Measurements from ENCODE around the gene PUS1.

PUS1 gene

DNA sequence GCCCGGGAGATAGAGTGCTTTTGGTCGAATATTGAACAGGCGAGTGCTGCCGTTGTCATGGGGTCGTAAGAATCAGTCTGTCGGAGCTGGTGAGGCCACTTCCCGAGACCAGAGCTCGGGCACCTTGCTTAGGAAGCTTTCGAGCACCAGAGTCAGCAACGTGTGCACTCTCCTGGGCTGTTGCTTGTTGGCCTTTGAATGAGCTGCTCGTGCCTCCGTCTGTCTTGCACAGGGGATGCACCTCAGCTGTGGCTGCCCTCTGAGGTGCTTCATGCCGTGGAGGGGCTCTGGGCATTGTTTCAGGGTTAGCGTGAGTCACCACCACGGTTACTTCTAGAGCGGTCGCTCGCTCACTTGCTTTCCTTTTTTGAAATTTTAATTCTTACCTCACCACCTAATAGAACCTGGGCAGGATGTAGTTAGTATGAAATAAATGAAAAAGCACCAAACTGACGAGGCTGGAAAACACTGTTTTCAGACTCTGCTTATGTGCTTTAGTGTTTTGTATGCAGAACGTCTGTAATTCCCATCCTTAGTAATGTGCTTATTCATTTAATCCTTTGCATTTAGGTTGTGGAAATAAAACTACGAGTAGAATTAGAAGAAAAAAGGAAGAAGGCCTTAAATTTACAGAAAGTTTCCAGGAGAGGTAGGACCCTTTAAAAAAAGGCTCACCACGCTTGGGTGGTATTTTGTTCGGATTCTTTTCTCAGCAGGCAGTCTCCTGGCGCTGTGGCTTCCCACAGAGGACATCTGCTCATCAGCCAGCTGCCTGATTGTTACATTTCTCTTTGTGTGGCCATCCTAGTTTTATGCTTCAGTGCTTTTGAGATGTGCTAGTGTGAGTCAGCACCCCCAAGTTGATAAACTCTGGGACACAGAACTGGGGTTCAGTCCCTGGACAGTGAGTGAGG, 61.2 kb downstream of the PUS1 start:
- no peak for DNase-seq (ENCODE audit: low read depth)
- H3K4me3 ChIP-seq (ENCODE audit: low read depth, low read length), result no peak overlapping the region
- TF ChIP-seq, protein P1, sequence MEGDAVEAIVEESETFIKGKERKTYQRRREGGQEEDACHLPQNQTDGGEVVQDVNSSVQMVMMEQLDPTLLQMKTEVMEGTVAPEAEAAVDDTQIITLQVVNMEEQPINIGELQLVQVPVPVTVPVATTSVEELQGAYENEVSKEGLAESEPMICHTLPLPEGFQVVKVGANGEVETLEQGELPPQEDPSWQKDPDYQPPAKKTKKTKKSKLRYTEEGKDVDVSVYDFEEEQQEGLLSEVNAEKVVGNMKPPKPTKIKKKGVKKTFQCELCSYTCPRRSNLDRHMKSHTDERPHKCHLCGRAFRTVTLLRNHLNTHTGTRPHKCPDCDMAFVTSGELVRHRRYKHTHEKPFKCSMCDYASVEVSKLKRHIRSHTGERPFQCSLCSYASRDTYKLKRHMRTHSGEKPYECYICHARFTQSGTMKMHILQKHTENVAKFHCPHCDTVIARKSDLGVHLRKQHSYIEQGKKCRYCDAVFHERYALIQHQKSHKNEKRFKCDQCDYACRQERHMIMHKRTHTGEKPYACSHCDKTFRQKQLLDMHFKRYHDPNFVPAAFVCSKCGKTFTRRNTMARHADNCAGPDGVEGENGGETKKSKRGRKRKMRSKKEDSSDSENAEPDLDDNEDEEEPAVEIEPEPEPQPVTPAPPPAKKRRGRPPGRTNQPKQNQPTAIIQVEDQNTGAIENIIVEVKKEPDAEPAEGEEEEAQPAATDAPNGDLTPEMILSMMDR (IDR thresholded peaks at IDR 0.05; ENCODE audit: low read depth, low read length), result no peak
- no peak for TF ChIP-seq MYC (IDR thresholded peaks at IDR 0.05; ENCODE audit: low read depth, low read length)
- TF ChIP-seq, protein P2, sequence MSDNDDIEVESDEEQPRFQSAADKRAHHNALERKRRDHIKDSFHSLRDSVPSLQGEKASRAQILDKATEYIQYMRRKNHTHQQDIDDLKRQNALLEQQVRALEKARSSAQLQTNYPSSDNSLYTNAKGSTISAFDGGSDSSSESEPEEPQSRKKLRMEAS (IDR thresholded peaks at IDR 0.05; ENCODE audit: low read depth, low read length), result no peak
- TF ChIP-seq POLR2A (IDR thresholded peaks at IDR 0.05; ENCODE audit: extremely low read depth, insufficient read length), result no peak

DNA sequence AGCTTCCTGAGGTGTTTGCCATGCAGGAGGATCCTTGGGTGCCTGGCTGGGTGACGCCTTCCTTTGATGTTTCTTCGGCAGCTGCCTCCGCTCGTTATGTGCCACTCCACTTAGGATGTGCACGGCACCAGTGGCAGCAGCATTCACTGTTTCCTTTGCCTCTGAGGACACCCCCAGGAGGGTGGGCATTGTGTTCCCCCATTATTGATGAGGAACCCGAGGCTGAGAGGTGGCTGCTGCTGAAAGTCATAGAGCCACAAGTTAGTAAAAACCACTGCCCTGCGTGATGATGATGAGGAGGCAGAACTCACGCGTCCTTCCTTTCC, 61.9 kb downstream of the PUS1 start:
- no peak for TF ChIP-seq MYC (IDR thresholded peaks at IDR 0.05; ENCODE audit: low read depth, low read length)
- no peak for TF ChIP-seq POLR2A (IDR thresholded peaks at IDR 0.05; ENCODE audit: extremely low read depth, insufficient read length)
- DNase-seq (ENCODE audit: low read depth), result no peak
- no peak overlapping the region for H3K4me3 ChIP-seq (ENCODE audit: low read depth, low read length)

DNA sequence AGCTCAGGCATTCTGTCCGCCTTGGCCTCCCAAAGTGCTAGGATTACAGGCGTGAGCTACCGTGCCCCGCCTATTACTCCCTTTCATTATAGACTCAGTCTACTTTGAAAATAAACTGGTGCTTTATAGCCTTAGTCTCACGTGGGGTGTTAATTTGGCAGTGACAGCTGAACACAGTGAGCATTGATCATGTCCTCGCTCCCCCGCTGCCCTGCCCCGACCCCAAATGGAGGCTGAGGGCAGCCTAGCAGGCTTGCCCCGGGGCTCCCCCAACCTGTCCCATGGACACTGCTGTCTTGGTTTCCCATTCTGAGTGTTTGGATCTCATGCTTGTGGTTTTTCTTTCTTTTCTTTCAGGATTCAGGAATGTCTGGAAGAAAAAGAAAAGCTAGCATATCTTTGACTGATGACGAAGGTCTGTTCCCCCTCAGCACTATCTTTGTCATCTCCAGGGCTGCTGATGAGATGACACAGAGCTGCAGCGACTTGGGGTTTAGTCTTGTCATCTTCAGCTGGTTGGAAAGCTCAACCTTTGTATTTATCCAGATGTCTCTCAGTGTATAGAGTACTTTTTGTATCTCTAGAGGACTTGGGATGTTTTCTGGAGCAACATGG, 62.8 kb downstream of the PUS1 start:
- no peak for TF ChIP-seq MYC (IDR thresholded peaks at IDR 0.05; ENCODE audit: low read depth, low read length)
- TF ChIP-seq POLR2A (IDR thresholded peaks at IDR 0.05; ENCODE audit: extremely low read depth, insufficient read length), result no peak
- TF ChIP-seq, protein P1 (IDR thresholded peaks at IDR 0.05; ENCODE audit: low read depth, low read length), result no peak
- TF ChIP-seq, protein P2 (IDR thresholded peaks at IDR 0.05; ENCODE audit: low read depth, low read length), result no peak
- DNase-seq (ENCODE audit: low read depth), result no peak
- H3K4me3 ChIP-seq (ENCODE audit: low read depth, low read length), result no peak overlapping the region

DNA sequence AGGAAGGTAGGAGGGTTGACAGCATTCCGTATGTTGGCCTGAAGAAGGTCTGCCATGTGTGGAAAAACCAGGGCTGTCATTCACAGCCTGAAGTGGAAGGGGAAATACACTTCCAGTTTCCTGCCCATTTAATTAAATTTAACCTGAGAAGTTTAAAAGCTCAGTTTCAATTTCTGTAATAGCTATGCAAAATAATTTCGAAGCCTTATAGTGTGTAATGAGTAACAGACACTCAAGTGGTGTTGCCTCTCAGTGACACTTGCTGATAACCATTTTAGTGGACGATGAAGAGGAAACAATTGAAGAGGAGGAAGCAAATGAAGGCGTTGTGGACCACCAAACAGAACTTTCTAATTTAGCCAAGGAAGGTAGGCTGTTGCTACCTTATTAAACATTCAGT, 65.5 kb downstream of the PUS1 start:
- no peak overlapping the region for H3K4me3 ChIP-seq (ENCODE audit: low read depth, low read length)
- no peak for DNase-seq (ENCODE audit: low read depth)
- TF ChIP-seq, protein P1 (IDR thresholded peaks at IDR 0.05; ENCODE audit: low read depth, low read length), result no peak
- no peak for TF ChIP-seq MYC (IDR thresholded peaks at IDR 0.05; ENCODE audit: low read depth, low read length)
- TF ChIP-seq, protein P2 (IDR thresholded peaks at IDR 0.05; ENCODE audit: low read depth, low read length), result no peak
- TF ChIP-seq POLR2A (IDR thresholded peaks at IDR 0.05; ENCODE audit: extremely low read depth, insufficient read length), result no peak

All from NB4 (cell line).